ENCODE data around the gene SLIT1. TPM values are rescaled to one million over a fixed set of nuclear protein-coding genes. Genes with fewer than 3 reads are reported as not detected.
"Not testable (repeated sequence)": the region's sequence is repeated elsewhere in the genome, so short reads cannot be mapped to it uniquely, and the experiment has no call there.

The SLIT1 gene
- polyA plus RNA-seq, 1 donor from 2014 or later, result 9.5 TPM

- Histone ChIP-seq H3K27ac (ENCODE audit: low read length) (no peak overlapping the region), H2AFZ (ENCODE audit: low read depth, low read length) (no peak overlapping the region), H3K4me2 (ENCODE audit: low read length) (no peak overlapping the region), H3K27me3 (ENCODE audit: insufficient read depth, low read depth, low read length) (peaks cover 64% of the 10 kb centered on the region), H3K79me2 (replicated peaks; ENCODE audit: insufficient read depth, low read length) (no peaks in the 10 kb centered on the region), H3K9me3 (ENCODE audit: low read length) (no peaks in the 10 kb centered on the region), H3F3A (ENCODE audit: insufficient read depth, low read length, poor library complexity, severe bottlenecking) (no peaks in the 10 kb centered on the region), H3K36me3 (ENCODE audit: insufficient read depth, low read length) (no peaks in the 10 kb centered on the region), H3K9ac (ENCODE audit: low read length) (no peak overlapping the region), H3K4me3 (ENCODE audit: low read length) (no peak overlapping the region), H4K20me1 (ENCODE audit: insufficient read depth) (no peaks in the 10 kb centered on the region), H3K9me2 (ENCODE audit: insufficient read depth, low read length) (no peaks in the 10 kb centered on the region)
- TF ChIP-seq MXI1 (conservative IDR thresholded peaks at IDR 0.05; ENCODE audit: poor library complexity, severe bottlenecking) (no peak), EZH2 (IDR thresholded peaks at IDR 0.05; ENCODE audit: borderline replicate concordance, insufficient read depth, low read length, poor library complexity, severe bottlenecking) (no peak), POLR2AphosphoS5 (IDR thresholded peaks at IDR 0.05) (no peak), CTCF (IDR thresholded peaks at IDR 0.05; ENCODE audit: poor library complexity, severe bottlenecking) (no peak), REST (IDR thresholded peaks at IDR 0.05; ENCODE audit: borderline replicate concordance) (peak; percentile 23), SMC3 (conservative IDR thresholded peaks at IDR 0.05; ENCODE audit: poor library complexity) (no peak)
Observed at GRCh38 chr10:97086530-97086929, 99.2 kb downstream of the SLIT1 start.

GRCh38 chr10:97083228-97083829, 102.4 kb downstream of the SLIT1 start:
- H3F3A ChIP-seq (ENCODE audit: insufficient read depth, low read length, poor library complexity, severe bottlenecking), result no peaks in the 10 kb centered on the region
- peak overlapping the region; percentile 24 for H3K4me3 ChIP-seq (ENCODE audit: low read length)
- TF ChIP-seq RAD21 (conservative IDR thresholded peaks at IDR 0.05) (no peak), TAF1 (IDR thresholded peaks at IDR 0.05; ENCODE audit: low read depth) (no peak), MXI1 (conservative IDR thresholded peaks at IDR 0.05; ENCODE audit: poor library complexity, severe bottlenecking) (peak; percentile 66), EP300 (conservative IDR thresholded peaks at IDR 0.05; ENCODE audit: poor library complexity, severe bottlenecking) (peak; percentile 98), POLR2AphosphoS5 (IDR thresholded peaks at IDR 0.05) (peak; percentile 99), CTCF (IDR thresholded peaks at IDR 0.05; ENCODE audit: poor library complexity, severe bottlenecking) (no peak), REST (IDR thresholded peaks at IDR 0.05; ENCODE audit: borderline replicate concordance) (peak; percentile 98), EZH2 (IDR thresholded peaks at IDR 0.05; ENCODE audit: borderline replicate concordance, insufficient read depth, low read length, poor library complexity, severe bottlenecking) (no peak), SMC3 (conservative IDR thresholded peaks at IDR 0.05; ENCODE audit: poor library complexity) (peak; percentile 26)
- H2AFZ ChIP-seq (ENCODE audit: low read depth, low read length), result no peak overlapping the region
- no peaks in the 10 kb centered on the region for H3K79me2 ChIP-seq (replicated peaks; ENCODE audit: insufficient read depth, low read length)
- no peaks in the 10 kb centered on the region for H3K9me3 ChIP-seq (ENCODE audit: low read length)
- no peak overlapping the region for H3K9ac ChIP-seq (ENCODE audit: low read length)
- H4K20me1 ChIP-seq (ENCODE audit: insufficient read depth), result no peaks in the 10 kb centered on the region
- H3K36me3 ChIP-seq (ENCODE audit: insufficient read depth, low read length), result no peaks in the 10 kb centered on the region
- peaks cover 64% of the 10 kb centered on the region for H3K27me3 ChIP-seq (ENCODE audit: insufficient read depth, low read depth, low read length)
- no peaks in the 10 kb centered on the region for H3K9me2 ChIP-seq (ENCODE audit: insufficient read depth, low read length)
- H3K27ac ChIP-seq (ENCODE audit: low read length), result no peak overlapping the region
- H3K4me2 ChIP-seq (ENCODE audit: low read length), result peak overlapping the region; percentile 9

GRCh38 chr10:97082575-97082974, 103.2 kb downstream of the SLIT1 start:
- not testable (repeated sequence) for H3K9ac ChIP-seq (ENCODE audit: low read length); H3K4me2 ChIP-seq (ENCODE audit: low read length); H2AFZ ChIP-seq (ENCODE audit: low read depth, low read length); H3K79me2 ChIP-seq (replicated peaks; ENCODE audit: insufficient read depth, low read length); H3K27ac ChIP-seq (ENCODE audit: low read length); H3K4me3 ChIP-seq (ENCODE audit: low read length); H3F3A ChIP-seq (ENCODE audit: insufficient read depth, low read length, poor library complexity, severe bottlenecking); H3K9me3 ChIP-seq (ENCODE audit: low read length); H4K20me1 ChIP-seq (ENCODE audit: insufficient read depth); H3K9me2 ChIP-seq (ENCODE audit: insufficient read depth, low read length); H3K36me3 ChIP-seq (ENCODE audit: insufficient read depth, low read length)
- peaks cover 63% of the 10 kb centered on the region for H3K27me3 ChIP-seq (ENCODE audit: insufficient read depth, low read depth, low read length)

Data from neural cell (in vitro differentiated cells).